ENCODE measurements around the gene MTMR10. TPM values are rescaled to one million over a fixed set of nuclear protein-coding genes. Genes with fewer than 3 reads are reported as not detected.

MTMR10 gene
- polyA plus RNA-seq, 1 donor from 2014 or later, result 2.3 TPM

- no peak overlapping the region for H3K27ac ChIP-seq (ENCODE audit: low read length)
- peaks cover 19% of the 10 kb centered on the region for H3K36me3 ChIP-seq (ENCODE audit: insufficient read depth, low read length)
- H3K79me2 ChIP-seq (replicated peaks; ENCODE audit: insufficient read depth, low read length), result no peaks in the 10 kb centered on the region
- no peaks in the 10 kb centered on the region for H3F3A ChIP-seq (ENCODE audit: insufficient read depth, low read length, poor library complexity, severe bottlenecking)
- no peaks in the 10 kb centered on the region for H4K20me1 ChIP-seq (ENCODE audit: insufficient read depth)
- H3K27me3 ChIP-seq (ENCODE audit: insufficient read depth, low read depth, low read length), result no peaks in the 10 kb centered on the region
- no peaks in the 10 kb centered on the region for H3K9me3 ChIP-seq (ENCODE audit: low read length)
- no peak overlapping the region for H3K9ac ChIP-seq (ENCODE audit: low read length)
- TF ChIP-seq RAD21 (conservative IDR thresholded peaks at IDR 0.05) (no peak), MXI1 (conservative IDR thresholded peaks at IDR 0.05; ENCODE audit: poor library complexity, severe bottlenecking) (no peak)
- no peak overlapping the region for H3K4me3 ChIP-seq (ENCODE audit: low read length)
- H2AFZ ChIP-seq (ENCODE audit: low read depth, low read length), result no peak overlapping the region
- no peak overlapping the region for H3K4me2 ChIP-seq (ENCODE audit: low read length)
- no peaks in the 10 kb centered on the region for H3K9me2 ChIP-seq (ENCODE audit: insufficient read depth, low read length)
These were observed 58.1 kb downstream of the MTMR10 start for GRCh38 chr15:30933293-30933692.

- H3F3A ChIP-seq (ENCODE audit: insufficient read depth, low read length, poor library complexity, severe bottlenecking), result no peaks in the 10 kb centered on the region
- H3K4me3 ChIP-seq (ENCODE audit: low read length), result no peak overlapping the region
- no peaks in the 10 kb centered on the region for H4K20me1 ChIP-seq (ENCODE audit: insufficient read depth)
- H3K79me2 ChIP-seq (replicated peaks; ENCODE audit: insufficient read depth, low read length), result no peaks in the 10 kb centered on the region
- TF ChIP-seq RAD21 (conservative IDR thresholded peaks at IDR 0.05), result no peak
- no peak for TF ChIP-seq CTCF (IDR thresholded peaks at IDR 0.05; ENCODE audit: poor library complexity, severe bottlenecking)
- TF ChIP-seq SMC3 (conservative IDR thresholded peaks at IDR 0.05; ENCODE audit: poor library complexity), result no peak
- no peak overlapping the region for H3K9ac ChIP-seq (ENCODE audit: low read length)
- H3K27ac ChIP-seq (ENCODE audit: low read length), result no peak overlapping the region
- no peak overlapping the region for H3K4me2 ChIP-seq (ENCODE audit: low read length)
- no peak overlapping the region for H2AFZ ChIP-seq (ENCODE audit: low read depth, low read length)
- no peaks in the 10 kb centered on the region for H3K9me2 ChIP-seq (ENCODE audit: insufficient read depth, low read length)
- no peaks in the 10 kb centered on the region for H3K9me3 ChIP-seq (ENCODE audit: low read length)
- H3K27me3 ChIP-seq (ENCODE audit: insufficient read depth, low read depth, low read length), result no peaks in the 10 kb centered on the region
- H3K36me3 ChIP-seq (ENCODE audit: insufficient read depth, low read length), result peaks cover 11% of the 10 kb centered on the region
These were observed 61.0 kb downstream of the MTMR10 start for GRCh38 chr15:30930422-30930821.

GRCh38 chr15:30929982-30930381 lies 61.4 kb downstream of the MTMR10 start:
- H3K36me3 ChIP-seq (ENCODE audit: insufficient read depth, low read length), result peaks cover 11% of the 10 kb centered on the region
- no peak overlapping the region for H3K9ac ChIP-seq (ENCODE audit: low read length)
- H2AFZ ChIP-seq (ENCODE audit: low read depth, low read length), result no peak overlapping the region
- H3K4me2 ChIP-seq (ENCODE audit: low read length), result no peak overlapping the region
- H3K9me3 ChIP-seq (ENCODE audit: low read length), result no peaks in the 10 kb centered on the region
- TF ChIP-seq REST (IDR thresholded peaks at IDR 0.05; ENCODE audit: borderline replicate concordance) (no peak), RAD21 (conservative IDR thresholded peaks at IDR 0.05) (no peak), CTCF (IDR thresholded peaks at IDR 0.05; ENCODE audit: poor library complexity, severe bottlenecking) (no peak), TAF1 (IDR thresholded peaks at IDR 0.05; ENCODE audit: low read depth) (no peak), EP300 (conservative IDR thresholded peaks at IDR 0.05; ENCODE audit: poor library complexity, severe bottlenecking) (no peak), SMC3 (conservative IDR thresholded peaks at IDR 0.05; ENCODE audit: poor library complexity) (no peak), POLR2AphosphoS5 (IDR thresholded peaks at IDR 0.05) (no peak), EZH2 (IDR thresholded peaks at IDR 0.05; ENCODE audit: borderline replicate concordance, insufficient read depth, low read length, poor library complexity, severe bottlenecking) (no peak)
- H3K79me2 ChIP-seq (replicated peaks; ENCODE audit: insufficient read depth, low read length), result no peaks in the 10 kb centered on the region
- no peak overlapping the region for H3K4me3 ChIP-seq (ENCODE audit: low read length)
- no peaks in the 10 kb centered on the region for H4K20me1 ChIP-seq (ENCODE audit: insufficient read depth)
- H3F3A ChIP-seq (ENCODE audit: insufficient read depth, low read length, poor library complexity, severe bottlenecking), result no peaks in the 10 kb centered on the region
- H3K9me2 ChIP-seq (ENCODE audit: insufficient read depth, low read length), result no peaks in the 10 kb centered on the region
- no peak overlapping the region for H3K27ac ChIP-seq (ENCODE audit: low read length)
- no peaks in the 10 kb centered on the region for H3K27me3 ChIP-seq (ENCODE audit: insufficient read depth, low read depth, low read length)

Measured in neural cell (in vitro differentiated cells).